SK-N-DZ (cell line): ENCODE measurements around the gene PIK3AP1.

Source experiments
- DNase-seq: peaks from one replicate; pipeline ENCODE4 v3.0.0-alpha.2; 2015; ENCODE audit warnings: low spot score

The PIK3AP1 gene

DNA sequence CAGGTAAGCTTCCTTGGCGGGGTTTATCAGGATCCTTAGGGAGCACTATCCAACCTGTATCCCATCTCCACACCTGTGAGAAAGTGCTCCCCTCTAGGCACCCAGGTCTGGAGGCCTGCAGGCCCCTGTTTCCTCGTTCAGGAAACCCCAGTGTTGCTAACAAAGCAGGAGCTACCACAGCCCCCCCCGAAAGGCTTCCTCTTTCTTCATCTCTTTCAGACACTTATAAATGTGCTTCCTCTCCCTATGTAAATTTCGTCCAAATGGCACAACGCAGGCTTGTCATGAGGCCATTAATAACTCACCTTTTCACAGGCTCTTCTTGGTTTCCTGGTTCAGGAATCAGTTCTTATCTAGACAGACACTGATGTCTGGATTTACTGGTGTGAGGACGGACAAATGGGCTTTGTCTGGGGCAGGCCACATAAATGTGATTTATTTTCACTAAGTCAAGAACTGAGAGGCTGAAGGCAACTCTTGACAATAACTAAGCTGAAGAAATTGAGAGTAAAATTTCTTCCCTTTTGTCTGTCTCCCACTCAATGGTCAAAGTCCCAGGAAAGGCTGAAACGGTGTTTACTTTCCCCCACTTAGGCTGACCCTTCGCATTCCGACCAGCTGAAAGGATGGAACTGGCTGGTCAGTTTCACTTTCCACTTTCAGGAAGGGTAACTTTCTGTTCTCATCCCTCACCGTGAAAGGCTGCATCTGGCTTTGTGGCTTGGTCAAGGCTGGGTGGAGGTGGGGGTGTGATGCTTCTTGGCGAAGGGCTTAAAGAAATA lies 46.8 kb downstream of the PIK3AP1 start:
- no peak for DNase-seq

DNA sequence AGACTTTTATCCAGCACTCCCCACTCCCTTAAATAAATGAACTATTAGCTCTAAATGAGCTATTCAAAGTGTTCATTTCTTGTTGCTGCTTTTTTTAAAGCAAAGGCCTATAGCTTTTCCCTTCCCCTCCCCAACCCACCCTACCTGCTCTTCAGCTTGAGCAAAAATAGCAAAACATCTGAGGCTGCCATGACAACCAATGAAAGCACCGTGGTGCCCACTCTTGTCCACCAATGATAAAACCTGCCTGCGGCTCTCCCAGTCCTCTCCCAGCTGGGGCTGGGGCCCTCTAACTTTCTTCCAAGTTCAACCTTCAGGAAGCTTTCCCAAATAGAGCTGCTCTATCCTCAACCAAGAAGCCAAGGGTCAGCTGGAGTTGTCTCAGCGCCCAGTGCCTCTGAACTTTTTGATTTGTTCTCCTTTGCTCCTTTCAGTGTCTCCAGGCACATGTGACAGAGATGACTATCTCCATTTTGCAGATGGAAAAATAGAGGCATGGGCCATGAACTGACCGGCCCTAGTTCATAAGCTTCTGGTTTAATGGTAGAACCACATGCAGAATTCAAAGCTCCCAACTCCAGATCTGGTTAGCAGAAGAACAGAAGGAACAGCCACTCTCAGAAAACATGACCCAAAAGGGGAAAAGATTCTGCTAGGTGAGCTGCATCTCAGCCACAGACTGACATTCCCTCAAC lies 47.7 kb downstream of the PIK3AP1 start:
- no peak for DNase-seq

DNA sequence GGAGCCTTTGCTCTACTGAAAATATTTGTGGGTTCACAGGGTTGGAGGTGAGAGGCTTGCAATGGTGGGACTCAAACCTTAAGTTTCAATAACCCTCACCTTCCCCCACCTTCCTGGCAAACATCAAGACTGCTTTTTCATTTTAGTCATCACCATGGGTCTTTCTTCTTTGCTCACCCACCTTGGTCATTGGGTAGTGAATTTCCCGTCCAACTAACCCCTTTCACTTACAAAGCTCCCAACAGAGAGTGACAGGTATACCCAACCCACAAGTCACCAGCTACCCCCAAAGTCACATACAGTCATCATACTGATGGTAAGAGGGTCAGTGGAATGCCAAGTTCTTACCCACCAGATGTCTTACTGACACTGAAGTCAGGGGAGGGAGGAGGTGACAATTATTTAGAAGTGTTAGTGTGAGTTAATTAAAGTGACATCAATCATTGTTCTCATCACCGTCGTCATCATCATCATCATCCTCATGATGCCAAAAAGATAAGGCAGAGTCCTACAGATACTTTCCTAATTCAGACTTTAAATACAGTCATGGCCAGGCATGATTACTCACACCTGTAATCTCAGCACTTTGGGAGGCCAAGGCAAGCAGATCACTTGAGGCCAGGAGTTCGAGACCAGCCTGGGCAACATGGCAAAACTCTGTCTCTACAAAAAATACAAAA lies 49.0 kb downstream of the PIK3AP1 start:
- no peak for DNase-seq

DNA sequence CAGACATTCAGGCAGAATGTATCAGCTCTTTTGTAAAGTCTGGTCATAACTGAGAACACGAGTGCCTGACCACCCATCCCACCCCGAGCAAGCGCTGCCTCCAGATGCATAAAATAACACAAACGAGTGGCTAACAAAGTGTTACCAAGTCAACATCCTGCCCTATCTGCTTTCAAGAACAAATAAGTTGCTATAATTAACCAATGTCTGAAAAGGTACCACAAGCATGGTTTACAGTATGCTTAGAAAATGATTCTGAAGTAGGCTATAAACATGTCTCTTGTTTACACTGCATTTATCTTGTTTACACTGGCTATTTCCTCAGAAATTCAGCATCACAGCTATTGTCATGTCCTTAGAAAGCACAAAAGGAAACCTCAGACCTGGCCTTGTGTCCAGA lies 49.5 kb downstream of the PIK3AP1 start:
- no peak for DNase-seq

DNA sequence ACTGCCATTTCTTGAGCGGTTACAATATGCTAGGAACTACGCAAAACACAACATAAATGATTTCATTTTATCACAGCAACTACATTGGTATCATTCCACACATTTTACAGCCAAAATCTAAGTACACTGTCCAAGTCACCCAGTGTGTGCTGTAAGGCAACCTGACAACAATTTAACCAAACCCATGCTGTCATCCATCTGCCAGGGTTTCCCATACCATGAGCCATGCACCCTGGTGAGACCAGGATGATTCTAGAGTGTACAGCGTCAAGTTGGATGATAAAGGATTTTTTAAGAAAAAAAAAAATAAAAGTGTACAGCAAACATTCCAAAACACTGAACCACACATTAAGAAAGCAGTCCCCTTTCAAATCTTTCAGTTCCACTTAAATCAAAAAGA lies 52.9 kb downstream of the PIK3AP1 start:
- no peak for DNase-seq

DNA sequence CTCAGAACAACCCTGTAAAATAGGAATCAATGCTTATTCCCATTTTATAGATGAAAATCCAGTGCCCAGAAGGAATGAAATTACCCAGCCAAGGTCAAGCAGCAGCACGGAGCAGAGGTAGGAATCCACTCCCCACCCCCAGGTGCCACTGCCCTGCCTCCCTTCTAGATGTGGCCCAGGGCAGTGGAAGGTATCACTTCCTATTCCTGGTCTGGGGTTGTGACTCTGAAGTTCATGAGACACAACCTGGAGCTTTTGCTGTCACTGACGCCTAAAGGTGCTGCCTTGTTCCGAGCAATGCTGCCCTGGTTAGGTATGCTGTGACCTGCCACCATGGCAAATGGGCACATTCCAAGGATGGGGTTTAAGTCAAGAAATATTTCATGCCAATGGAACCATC lies 53.6 kb downstream of the PIK3AP1 start:
- no peak for DNase-seq

DNA sequence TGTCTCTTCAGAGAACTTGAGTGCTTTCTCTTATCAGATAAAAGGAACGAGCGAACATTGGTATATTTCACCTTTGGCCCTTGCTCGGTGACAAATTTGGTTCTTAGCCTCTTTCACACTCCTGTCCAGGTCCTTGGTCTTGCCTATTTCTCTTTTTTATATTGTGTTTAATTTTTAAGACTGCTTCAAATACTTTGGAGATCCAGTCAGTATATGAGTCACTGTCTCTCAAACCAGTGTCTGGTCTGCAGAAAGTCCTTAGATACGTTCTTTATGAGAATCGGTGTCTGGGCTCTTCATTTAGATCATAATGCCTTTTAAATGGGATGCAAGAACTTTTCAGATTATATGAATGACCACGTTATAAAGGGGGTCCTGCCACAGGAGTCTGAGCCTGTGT lies 55.0 kb downstream of the PIK3AP1 start:
- no peak for DNase-seq

DNA sequence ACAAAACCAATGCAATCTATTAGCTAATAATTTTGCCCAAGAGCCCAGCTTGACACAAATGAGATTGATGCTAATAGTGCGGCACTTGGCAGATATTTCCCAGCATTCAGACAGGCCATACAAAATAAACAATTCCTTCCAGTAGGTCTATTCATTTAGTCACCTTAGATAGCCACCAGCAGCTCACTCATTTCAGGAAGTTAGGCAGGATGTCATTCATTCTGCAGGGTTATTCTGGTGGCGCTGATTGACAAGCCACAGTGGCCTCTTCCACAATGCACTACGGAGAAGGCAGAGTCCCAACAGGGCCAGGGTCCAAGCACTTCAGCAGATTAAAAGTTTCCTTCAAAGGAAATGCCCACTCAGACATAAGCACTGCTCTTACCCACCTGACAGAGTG lies 55.8 kb downstream of the PIK3AP1 start:
- DNase-seq = no peak

DNA sequence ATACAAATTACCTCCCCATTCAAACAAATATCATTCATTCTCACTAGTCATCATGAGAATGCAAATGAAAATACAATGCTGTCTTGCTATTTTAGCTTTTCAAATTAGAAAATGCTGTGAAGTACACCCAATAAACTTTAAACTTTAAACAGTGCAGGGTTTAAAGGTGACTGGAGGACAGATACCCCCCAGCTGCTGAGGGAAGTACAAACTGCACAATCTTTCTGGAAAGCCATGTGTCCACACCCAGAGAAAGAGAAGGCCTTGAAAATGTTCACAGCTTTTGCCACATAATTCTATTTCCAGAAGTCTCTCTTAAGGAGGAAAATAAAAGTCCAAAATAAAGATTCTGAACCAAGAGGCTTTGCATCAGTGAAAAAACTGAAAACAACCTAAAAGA lies 56.5 kb downstream of the PIK3AP1 start:
- DNase-seq = no peak

DNA sequence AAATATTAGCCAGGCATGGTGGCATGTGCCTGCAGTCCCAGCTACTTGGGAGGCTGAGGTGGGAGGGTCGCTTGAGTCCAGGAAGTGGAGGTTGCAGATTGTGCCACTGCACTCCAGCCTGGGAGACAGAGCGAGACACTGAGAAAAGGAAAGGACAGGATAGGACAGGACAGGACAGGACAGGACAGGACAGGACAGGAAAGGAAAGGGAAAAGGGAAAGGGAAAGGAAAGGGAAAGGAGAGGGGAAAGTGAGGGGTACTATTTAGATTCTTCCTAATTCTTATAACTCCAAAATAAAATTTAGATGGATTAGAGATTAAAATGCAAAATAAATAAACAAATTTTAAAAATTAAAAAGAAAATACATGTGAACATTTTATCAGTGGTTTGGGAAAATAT lies 58.7 kb downstream of the PIK3AP1 start:
- no peak for DNase-seq

DNA sequence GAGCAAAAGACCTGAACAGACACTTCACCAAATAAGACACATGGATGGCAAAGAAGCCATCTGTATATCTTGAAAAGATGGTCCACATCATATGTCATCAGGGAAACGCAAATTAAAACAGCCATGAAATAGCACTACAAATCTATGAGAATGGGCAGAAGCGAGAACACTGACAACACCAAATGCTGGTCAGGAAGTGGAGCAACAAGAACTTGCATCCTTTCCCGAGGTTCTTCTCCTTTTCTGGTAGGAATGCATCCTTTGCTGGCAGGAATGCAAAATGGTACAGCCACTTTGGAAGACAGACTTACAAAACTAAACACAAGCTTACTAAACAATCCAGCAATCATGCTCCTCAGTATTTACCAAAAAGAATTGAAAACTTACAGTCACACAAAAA lies 60.0 kb downstream of the PIK3AP1 start:
- no peak for DNase-seq

DNA sequence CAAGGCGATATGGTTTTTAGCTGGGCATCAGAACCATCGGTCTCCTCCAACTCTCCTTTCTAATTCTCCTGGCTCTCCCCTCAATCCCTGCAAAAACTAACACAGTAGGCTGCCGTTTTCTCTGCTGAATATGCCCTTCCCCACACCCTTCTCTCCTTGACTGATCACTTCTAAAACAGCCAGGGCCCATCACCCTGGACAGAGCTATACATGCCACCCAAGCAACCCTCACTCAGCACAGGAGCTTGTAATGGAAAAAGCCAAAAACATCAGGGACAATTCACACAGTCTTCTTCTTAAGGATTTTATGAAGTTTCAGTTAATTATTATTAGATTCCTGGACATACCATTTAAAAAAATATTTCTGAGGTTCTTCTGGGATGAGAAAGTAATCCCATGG lies 61.5 kb downstream of the PIK3AP1 start:
- DNase-seq = no peak

DNA sequence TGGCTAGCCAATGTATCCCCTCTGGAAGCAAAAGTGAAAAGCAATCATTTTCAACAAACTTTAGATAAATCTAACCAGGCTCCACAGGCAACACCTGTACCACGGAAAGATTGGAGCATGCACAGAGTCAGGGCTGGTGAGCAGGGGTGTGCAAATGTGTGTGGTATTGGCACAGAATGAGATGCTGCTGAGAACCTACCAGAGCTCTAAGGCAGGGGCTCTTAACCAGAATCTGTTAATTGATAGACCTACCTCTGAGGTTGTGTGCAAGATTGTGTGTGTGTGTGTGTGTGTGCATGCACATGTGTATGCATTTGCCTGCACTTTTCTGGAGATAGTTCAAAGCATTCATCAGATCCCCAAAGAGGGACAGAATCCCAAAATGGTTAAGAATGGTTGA lies 62.9 kb downstream of the PIK3AP1 start:
- DNase-seq = no peak

DNA sequence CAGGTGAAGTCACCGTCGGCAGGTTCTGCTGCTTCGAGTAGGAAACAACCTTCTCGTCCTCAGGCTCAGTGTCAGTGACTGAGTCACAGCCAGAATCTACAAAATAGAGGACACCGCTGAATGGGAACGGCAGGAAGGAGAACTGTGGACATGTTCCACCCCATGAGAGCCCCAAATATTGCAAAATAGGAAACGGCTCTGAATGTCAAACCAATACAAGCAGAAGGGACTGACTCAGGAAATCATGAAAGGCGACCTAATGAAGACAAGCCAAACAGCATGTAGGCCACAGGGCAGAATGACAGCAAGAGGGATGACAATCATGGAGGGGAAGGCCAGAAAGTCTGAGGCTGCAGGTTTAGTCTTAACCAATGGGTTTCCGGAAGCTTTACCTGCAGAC lies 63.5 kb downstream of the PIK3AP1 start:
- DNase-seq = no peak

DNA sequence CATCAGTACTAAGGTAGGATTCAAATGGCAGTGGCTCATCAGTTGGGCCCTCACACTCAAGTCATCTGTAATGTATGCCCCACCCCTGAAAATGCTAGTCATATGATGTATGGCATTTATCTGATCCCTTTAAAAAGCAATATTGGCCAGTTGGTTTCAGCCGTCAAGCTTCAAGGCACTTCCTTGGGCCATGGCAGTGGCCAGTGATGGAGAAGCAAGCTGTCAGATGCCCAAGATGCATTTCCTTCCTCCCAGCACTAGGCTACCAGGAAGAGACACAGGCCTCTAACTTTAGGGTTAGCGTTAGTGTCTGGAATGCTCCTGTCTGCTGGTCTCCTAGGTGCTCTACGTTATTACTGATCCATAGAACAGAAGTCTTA lies 64.1 kb downstream of the PIK3AP1 start:
- DNase-seq = no peak

DNA sequence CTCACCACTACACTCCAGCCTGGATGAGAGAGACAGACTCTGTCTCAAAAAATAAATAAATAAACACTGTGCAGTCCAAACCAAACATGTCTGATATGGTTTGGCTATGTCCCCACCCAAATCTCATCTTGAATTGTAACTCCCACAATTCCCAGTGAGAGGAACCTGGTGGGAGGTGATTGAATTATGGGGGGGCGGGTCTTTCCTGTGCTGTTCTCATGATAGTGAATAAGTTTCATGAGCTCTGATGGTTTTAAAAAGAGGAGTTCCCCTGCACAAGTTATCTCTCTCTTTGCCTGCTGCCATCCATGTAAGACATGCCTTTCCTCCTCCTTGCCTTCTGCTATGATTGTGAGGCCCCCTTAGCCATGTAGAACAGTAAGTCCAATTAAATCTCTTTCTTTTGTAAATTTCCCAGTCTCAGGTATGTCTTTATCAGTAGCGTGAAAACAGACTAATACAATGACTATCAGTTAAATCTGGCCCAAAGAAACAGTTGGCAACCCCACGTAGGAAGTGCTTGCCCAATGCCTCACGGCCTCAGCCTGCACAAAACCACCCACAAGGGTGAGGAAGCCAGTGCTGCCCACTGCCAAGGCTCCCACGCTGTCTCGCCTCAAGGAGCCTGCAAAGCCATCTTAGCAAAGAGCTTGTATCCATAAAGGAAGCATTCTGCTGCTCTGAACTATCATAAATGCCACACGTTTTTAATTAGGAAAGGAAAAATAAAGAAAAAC lies 64.7 kb downstream of the PIK3AP1 start:
- DNase-seq = no peak

DNA sequence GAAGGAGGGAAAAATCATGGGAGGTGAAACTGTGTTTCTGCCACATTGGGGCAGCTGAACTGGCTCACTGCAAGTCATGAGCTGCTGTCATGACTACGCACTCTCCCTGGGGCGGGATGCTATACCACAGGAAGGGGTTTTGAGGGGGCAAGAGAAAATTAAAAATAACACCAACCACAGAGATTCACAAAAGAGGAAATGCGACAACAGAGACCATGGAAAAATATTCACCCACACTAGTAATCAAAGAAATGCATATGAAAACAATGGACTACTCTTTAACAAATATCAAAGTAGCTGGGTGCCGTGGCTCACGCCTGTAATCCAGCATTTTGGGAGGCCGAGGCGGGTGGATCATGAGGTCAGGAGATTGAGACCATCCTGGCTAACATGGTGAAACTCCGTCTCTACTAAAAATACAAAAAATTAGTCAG lies 68.3 kb downstream of the PIK3AP1 start:
- no peak for DNase-seq

DNA sequence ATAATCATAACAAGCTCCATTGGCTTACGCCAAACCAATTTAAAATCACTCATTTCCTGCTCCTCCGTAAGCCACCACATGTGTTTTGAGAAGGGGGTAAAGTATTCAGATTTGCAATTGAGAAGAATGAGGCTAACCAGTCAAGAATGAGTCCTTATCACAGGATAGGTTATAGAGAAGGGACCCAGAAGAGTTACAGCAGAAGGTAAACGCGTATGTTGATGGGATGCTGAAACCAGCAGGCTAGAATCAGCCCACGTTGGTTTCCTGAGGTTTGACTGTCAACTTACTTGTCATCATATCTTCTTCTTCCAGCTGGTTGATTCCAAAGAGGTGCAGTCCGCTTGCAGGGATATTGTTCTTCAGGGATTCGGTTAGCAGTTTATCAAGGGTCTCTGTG lies 69.4 kb downstream of the PIK3AP1 start:
- no peak for DNase-seq

DNA sequence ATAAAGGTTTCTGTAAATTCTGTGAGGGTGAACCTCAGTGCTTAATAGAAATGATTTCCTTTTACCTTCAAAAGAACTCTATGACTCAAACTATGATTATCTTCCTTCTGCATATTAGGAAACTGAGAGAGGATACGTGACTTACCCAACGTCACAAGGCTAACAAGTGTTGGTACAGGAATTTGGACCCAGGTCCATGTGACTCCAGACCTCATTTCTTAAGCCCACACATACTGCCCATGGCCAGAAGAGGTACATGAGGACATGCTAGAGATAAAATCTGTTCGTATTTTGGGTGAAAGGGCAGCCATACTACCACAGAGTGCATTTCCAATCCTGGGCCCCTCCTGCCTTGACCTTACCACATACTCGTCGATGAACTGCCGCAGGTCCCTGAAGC lies 72.0 kb downstream of the PIK3AP1 start:
- no peak for DNase-seq

DNA sequence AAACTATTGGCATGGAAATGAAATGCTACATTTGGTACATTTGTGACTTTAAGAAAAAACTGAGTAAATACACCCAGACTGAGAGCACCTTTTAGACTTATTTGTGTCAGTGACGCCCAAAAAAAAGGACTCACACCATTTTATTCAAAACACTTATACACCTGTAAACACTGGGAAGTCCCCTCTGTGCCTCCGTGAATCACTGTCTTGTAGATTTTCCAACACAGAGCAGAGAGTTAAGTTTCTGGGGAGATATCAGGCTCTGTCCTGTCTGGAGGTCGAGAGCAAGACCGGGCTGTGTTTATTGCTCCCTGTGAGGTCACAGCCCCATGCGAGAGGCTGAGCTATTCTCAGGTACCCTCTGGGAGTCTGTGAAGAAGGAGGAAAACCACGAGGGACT lies 72.8 kb downstream of the PIK3AP1 start:
- DNase-seq = no peak

DNA sequence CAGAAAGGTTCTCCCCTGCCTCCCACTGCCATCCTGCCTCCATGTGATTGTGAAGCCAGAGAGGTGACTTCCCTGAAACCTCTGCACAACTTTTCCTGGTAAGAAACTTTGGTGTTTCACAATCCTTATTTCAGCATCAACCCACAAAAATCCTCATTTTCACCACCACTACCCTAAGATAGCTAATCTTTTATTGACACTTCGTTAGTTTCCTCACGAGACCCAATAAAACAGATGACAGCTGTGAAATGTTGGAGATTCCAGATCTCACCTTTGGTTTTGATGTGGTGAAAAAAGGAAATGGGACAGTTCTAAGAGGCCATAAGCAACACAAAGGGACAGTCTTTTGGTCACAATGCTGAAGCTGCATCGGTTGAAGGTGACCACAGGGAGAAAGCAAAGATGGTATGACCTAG lies 73.6 kb downstream of the PIK3AP1 start:
- no peak for DNase-seq

DNA sequence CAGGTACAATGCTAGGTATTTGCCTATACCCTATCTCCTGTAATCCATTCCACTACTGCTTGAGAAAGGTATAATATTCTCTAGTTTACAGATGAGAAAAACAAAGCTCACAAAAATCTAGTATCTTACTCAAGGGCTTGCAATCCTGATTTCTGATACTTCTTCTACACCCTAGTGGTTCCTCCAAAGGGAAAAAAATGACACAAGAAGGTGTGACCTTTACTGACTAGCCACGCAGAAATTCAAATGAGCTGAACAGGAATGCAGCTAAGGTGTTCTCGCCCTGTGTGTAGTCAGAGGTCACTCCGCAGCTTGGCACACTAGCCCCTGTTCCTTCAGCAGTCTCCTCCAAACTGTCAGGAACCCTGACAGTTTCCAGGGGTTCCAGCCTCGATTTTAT lies 74.0 kb downstream of the PIK3AP1 start:
- DNase-seq = no peak
